ENCODE results near the gene ALX4.

ALX4 gene

GRCh38 chr11:44300844-44301563 lies 8.9 kb downstream of the ALX4 start:
- peaks cover 2 to 9% of the 10 kb centered on the region in 2 donors for H3K4me1 ChIP-seq (ENCODE audit: control insufficient read depth in 2 of 2, insufficient read depth in 1 of 2, low read depth in 1 of 2, low read length in 2 of 2)
- no peak overlapping the region for H3K4ac ChIP-seq (ENCODE audit: low read length)
- H3K4me2 ChIP-seq (ENCODE audit: insufficient read depth, low read length, poor library complexity, severe bottlenecking), result no peak overlapping the region
- H3K4me3 ChIP-seq (ENCODE audit: low read length in 2 of 2), result no peak overlapping the region
- no peak overlapping the region for H2AFZ ChIP-seq (ENCODE audit: low read length)
- H4K91ac ChIP-seq (ENCODE audit: low read depth, low read length, poor library complexity), result no peak overlapping the region
- H3K9ac ChIP-seq (ENCODE audit: low read depth, low read length, poor library complexity), result no peak overlapping the region
- H3K9me3 ChIP-seq (replicated peaks in 1 of 2; ENCODE audit: control insufficient read depth in 2 of 2, insufficient read depth in 1 of 2, low read depth in 1 of 2, low read length in 2 of 2), result peaks cover 0 to 1% of the 10 kb centered on the region in 2 donors
- no peak for DNase-seq (ENCODE audit: low spot score)
- no CpG with 5 or more reads among the region's 6 CpGs for WGBS, 2 donors (ENCODE audit: extremely low coverage in 2 of 2, insufficient read length in 2 of 2, insufficient replicate concordance in 1 of 2)
- H3K23ac ChIP-seq (ENCODE audit: low read depth, low read length, poor library complexity), result no peak overlapping the region
- H3K79me1 ChIP-seq (ENCODE audit: low read depth, low read length), result no peaks in the 10 kb centered on the region
- no peak overlapping the region for H3K27ac ChIP-seq (replicated peaks; ENCODE audit: low read length)
- no peak overlapping the region for H2BK5ac ChIP-seq (ENCODE audit: low read length)
- no peak overlapping the region for H2BK120ac ChIP-seq (ENCODE audit: low read depth, low read length)
- H3K27me3 ChIP-seq (ENCODE audit: control insufficient read depth in 3 of 3, insufficient read depth in 3 of 3, low read depth in 1 of 3, low read length in 3 of 3), result peaks cover 32 to 69% (median 60%) of the 10 kb centered on the region in 3 experiments
- no peak overlapping the region for H2BK15ac ChIP-seq (ENCODE audit: low read length)
- H2BK12ac ChIP-seq (ENCODE audit: low read length), result no peak overlapping the region
- no peak overlapping the region for H3K14ac ChIP-seq (ENCODE audit: low read length)
- H3K18ac ChIP-seq (ENCODE audit: low read length), result no peak overlapping the region
- H4K8ac ChIP-seq (ENCODE audit: low read depth, low read length), result no peak overlapping the region
- no peaks in the 10 kb centered on the region for H3K36me3 ChIP-seq (replicated peaks in 1 of 2; ENCODE audit: control insufficient read depth in 2 of 2, insufficient read depth in 2 of 2, low read length in 2 of 2)
- H2AK5ac ChIP-seq (ENCODE audit: low read depth, low read length), result peak overlapping the region; percentile 79

DNA sequence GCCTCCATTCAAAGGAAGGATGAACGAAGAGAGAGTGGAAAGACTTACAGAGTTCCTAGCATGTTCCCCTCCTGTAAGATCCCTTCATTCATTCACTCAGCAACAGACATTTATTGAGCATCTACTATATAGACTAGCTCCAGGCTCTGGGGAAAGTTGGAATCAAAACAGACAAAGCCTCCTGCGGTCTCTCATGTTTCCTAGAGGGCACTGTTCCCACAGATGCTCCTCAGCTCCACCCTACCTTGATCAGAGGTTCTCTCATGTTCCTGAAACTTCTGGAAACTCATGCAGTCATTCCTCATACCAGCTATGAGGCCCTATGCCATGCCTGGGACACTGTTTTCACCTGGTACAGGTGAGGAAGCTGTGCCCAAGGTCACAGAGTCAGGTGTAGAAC lies 11.1 kb downstream of the ALX4 start:
- Histone ChIP-seq H3K18ac (ENCODE audit: low read length) (no peak overlapping the region), H2AFZ (ENCODE audit: low read length) (no peak overlapping the region), H3K14ac (ENCODE audit: low read length) (no peak overlapping the region), H3K9me3 (replicated peaks in 1 of 2; ENCODE audit: control insufficient read depth in 2 of 2, insufficient read depth in 1 of 2, low read depth in 1 of 2, low read length in 2 of 2) (peaks cover 0 to 1% of the 10 kb centered on the region in 2 donors), H2BK15ac (ENCODE audit: low read length) (no peak overlapping the region), H2AK5ac (ENCODE audit: low read depth, low read length) (no peak overlapping the region), H3K27ac (replicated peaks; ENCODE audit: low read length) (no peak overlapping the region), H4K91ac (ENCODE audit: low read depth, low read length, poor library complexity) (no peak overlapping the region), H2BK12ac (ENCODE audit: low read length) (no peak overlapping the region), H3K36me3 (replicated peaks in 1 of 2; ENCODE audit: control insufficient read depth in 2 of 2, insufficient read depth in 2 of 2, low read length in 2 of 2) (no peaks in the 10 kb centered on the region), H3K4me1 (ENCODE audit: control insufficient read depth in 2 of 2, insufficient read depth in 1 of 2, low read depth in 1 of 2, low read length in 2 of 2) (no peaks in the 10 kb centered on the region), H3K79me1 (ENCODE audit: low read depth, low read length) (no peaks in the 10 kb centered on the region), H3K23ac (ENCODE audit: low read depth, low read length, poor library complexity) (no peak overlapping the region), H3K4me2 (ENCODE audit: insufficient read depth, low read length, poor library complexity, severe bottlenecking) (no peak overlapping the region), H3K27me3 (ENCODE audit: control insufficient read depth in 3 of 3, insufficient read depth in 3 of 3, low read depth in 1 of 3, low read length in 3 of 3) (peaks cover 16 to 52% (median 38%) of the 10 kb centered on the region in 3 experiments), H3K9ac (ENCODE audit: low read depth, low read length, poor library complexity) (no peak overlapping the region), H3K4me3 (ENCODE audit: low read length in 2 of 2) (no peak overlapping the region), H4K8ac (ENCODE audit: low read depth, low read length) (no peak overlapping the region), H3K4ac (ENCODE audit: low read length) (no peak overlapping the region), H2BK120ac (ENCODE audit: low read depth, low read length) (no peak overlapping the region), H2BK5ac (ENCODE audit: low read length) (no peak overlapping the region)
- WGBS, 2 donors (ENCODE audit: extremely low coverage in 2 of 2, insufficient read length in 2 of 2, insufficient replicate concordance in 1 of 2), result no CpG with 5 or more reads among the region's 2 CpGs
- DNase-seq (ENCODE audit: low spot score), result no peak

- no peaks in the 10 kb centered on the region for H3K79me1 ChIP-seq (ENCODE audit: low read depth, low read length)
- H3K36me3 ChIP-seq (replicated peaks in 1 of 2; ENCODE audit: control insufficient read depth in 2 of 2, insufficient read depth in 2 of 2, low read length in 2 of 2), result no peaks in the 10 kb centered on the region
- H4K8ac ChIP-seq (ENCODE audit: low read depth, low read length), result no peak overlapping the region
- H3K27me3 ChIP-seq (ENCODE audit: control insufficient read depth in 3 of 3, insufficient read depth in 3 of 3, low read depth in 1 of 3, low read length in 3 of 3), result peaks cover 0 to 23% (median 0%) of the 10 kb centered on the region in 3 experiments
- no peak overlapping the region for H2BK5ac ChIP-seq (ENCODE audit: low read length)
- no peak overlapping the region for H2BK12ac ChIP-seq (ENCODE audit: low read length)
- peak overlapping the region; percentile 66 for H2AK5ac ChIP-seq (ENCODE audit: low read depth, low read length)
- H2BK120ac ChIP-seq (ENCODE audit: low read depth, low read length), result no peak overlapping the region
- WGBS, 2 donors (ENCODE audit: extremely low coverage in 2 of 2, insufficient read length in 2 of 2, insufficient replicate concordance in 1 of 2), result no CpG with 5 or more reads among the region's 4 CpGs
- no peak overlapping the region for H3K9ac ChIP-seq (ENCODE audit: low read depth, low read length, poor library complexity)
- H3K4me1 ChIP-seq (ENCODE audit: control insufficient read depth in 2 of 2, insufficient read depth in 1 of 2, low read depth in 1 of 2, low read length in 2 of 2), result peaks cover 0 to 5% of the 10 kb centered on the region in 2 donors
- H3K4ac ChIP-seq (ENCODE audit: low read length), result no peak overlapping the region
- H3K27ac ChIP-seq (replicated peaks; ENCODE audit: low read length), result no peak overlapping the region
- no peak for DNase-seq (ENCODE audit: low spot score)
- H3K9me3 ChIP-seq (replicated peaks in 1 of 2; ENCODE audit: control insufficient read depth in 2 of 2, insufficient read depth in 1 of 2, low read depth in 1 of 2, low read length in 2 of 2), result no peaks in the 10 kb centered on the region
- peak overlapping the region; percentile 41 for H3K18ac ChIP-seq (ENCODE audit: low read length)
- H2AFZ ChIP-seq (ENCODE audit: low read length), result no peak overlapping the region
- no peak overlapping the region for H3K4me3 ChIP-seq (ENCODE audit: low read length in 2 of 2)
- no peak overlapping the region for H4K91ac ChIP-seq (ENCODE audit: low read depth, low read length, poor library complexity)
- peak overlapping the region; percentile 33 for H3K14ac ChIP-seq (ENCODE audit: low read length)
- no peak overlapping the region for H2BK15ac ChIP-seq (ENCODE audit: low read length)
- no peak overlapping the region for H3K23ac ChIP-seq (ENCODE audit: low read depth, low read length, poor library complexity)
- H3K4me2 ChIP-seq (ENCODE audit: insufficient read depth, low read length, poor library complexity, severe bottlenecking), result no peak overlapping the region
Measured at GRCh38 chr11:44290208-44290607, 19.7 kb downstream of the ALX4 start.

DNA sequence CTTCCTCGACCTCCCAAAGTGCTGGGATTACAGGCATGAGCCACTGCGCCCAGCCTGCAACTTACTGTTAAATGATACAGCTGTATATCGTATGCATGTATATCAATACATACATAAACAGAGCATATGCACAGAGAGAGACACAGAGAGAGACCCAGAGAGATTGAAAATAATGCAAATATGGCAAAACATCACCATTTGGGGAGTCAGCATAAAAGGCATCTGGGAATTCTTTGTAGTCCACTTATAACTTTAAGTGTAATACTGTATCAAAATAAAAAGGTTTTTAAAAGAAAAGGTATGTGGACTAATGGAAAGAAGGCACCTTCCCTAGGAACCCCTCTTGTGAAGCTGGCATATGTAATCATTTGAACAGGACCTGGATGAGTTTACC lies 21.8 kb downstream of the ALX4 start:
- Histone ChIP-seq H2BK12ac (ENCODE audit: low read length) (no peak overlapping the region), H2BK5ac (ENCODE audit: low read length) (no peak overlapping the region), H3K4me3 (ENCODE audit: low read length in 2 of 2) (no peak overlapping the region), H3K23ac (ENCODE audit: low read depth, low read length, poor library complexity) (no peak overlapping the region), H2BK120ac (ENCODE audit: low read depth, low read length) (no peak overlapping the region), H3K9me3 (replicated peaks in 1 of 2; ENCODE audit: control insufficient read depth in 2 of 2, insufficient read depth in 1 of 2, low read depth in 1 of 2, low read length in 2 of 2) (no peaks in the 10 kb centered on the region), H3K9ac (ENCODE audit: low read depth, low read length, poor library complexity) (no peak overlapping the region), H3K79me1 (ENCODE audit: low read depth, low read length) (no peaks in the 10 kb centered on the region), H2BK15ac (ENCODE audit: low read length) (no peak overlapping the region), H3K36me3 (replicated peaks in 1 of 2; ENCODE audit: control insufficient read depth in 2 of 2, insufficient read depth in 2 of 2, low read length in 2 of 2) (no peaks in the 10 kb centered on the region), H2AFZ (ENCODE audit: low read length) (no peak overlapping the region), H3K4me1 (ENCODE audit: control insufficient read depth in 2 of 2, insufficient read depth in 1 of 2, low read depth in 1 of 2, low read length in 2 of 2) (peaks cover 0 to 5% of the 10 kb centered on the region in 2 donors), H3K27ac (replicated peaks; ENCODE audit: low read length) (no peak overlapping the region), H2AK5ac (ENCODE audit: low read depth, low read length) (no peak overlapping the region), H4K91ac (ENCODE audit: low read depth, low read length, poor library complexity) (no peak overlapping the region), H3K14ac (ENCODE audit: low read length) (no peak overlapping the region), H3K4me2 (ENCODE audit: insufficient read depth, low read length, poor library complexity, severe bottlenecking) (no peak overlapping the region), H3K4ac (ENCODE audit: low read length) (no peak overlapping the region), H3K18ac (ENCODE audit: low read length) (no peak overlapping the region), H4K8ac (ENCODE audit: low read depth, low read length) (no peak overlapping the region), H3K27me3 (ENCODE audit: control insufficient read depth in 3 of 3, insufficient read depth in 3 of 3, low read depth in 1 of 3, low read length in 3 of 3) (peaks cover 0 to 20% (median 0%) of the 10 kb centered on the region in 3 experiments)
- no CpG with 5 or more reads among the region's 3 CpGs for WGBS, 2 donors (ENCODE audit: extremely low coverage in 2 of 2, insufficient read length in 2 of 2, insufficient replicate concordance in 1 of 2)
- no peak for DNase-seq (ENCODE audit: low spot score)
